Islet precursor cell (in vitro differentiated cells): ENCODE measurements around the gene TSGA10.
"Not testable (repeated sequence)": the region's sequence is repeated elsewhere in the genome, so short reads cannot be mapped to it uniquely, and the experiment has no call there.

Experiments used
- DNase-seq: peaks from one replicate; pipeline ENCODE4 v3.0.0-alpha.2; 2018

TSGA10 gene

DNA sequence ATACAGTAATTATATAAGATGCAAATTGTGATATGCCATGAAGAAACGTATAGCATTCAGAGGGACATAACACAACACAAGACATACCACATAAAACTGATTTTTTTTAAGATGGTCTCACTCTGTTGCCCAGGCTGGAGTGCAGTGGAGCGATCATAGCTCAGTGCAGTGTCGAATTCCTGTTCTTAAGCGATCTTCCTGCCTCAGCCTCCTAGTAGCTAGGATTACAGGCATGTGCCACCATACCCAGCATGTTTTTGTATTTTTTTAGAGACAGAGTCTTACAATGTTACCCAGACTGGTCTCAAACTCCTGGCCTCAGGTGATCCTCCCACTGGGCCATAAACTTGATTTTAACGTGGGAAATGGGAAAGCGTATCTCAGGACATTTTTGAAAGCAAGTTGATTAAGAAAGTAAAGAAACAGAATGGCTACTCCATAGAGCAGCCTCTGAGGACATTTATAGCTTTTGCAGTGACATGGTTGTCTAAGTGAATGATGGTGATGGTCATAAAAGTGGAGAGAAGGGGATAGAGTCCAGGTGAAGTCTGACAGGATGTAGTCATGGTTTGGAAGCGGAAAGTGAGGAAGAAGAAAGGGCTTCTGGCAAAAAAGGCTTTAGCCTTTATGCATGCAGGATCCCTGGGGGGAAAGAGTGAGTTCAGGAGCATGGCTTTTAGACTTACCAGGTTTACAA lies 2.4 kb downstream of the TSGA10 start:
- no peak for DNase-seq

DNA sequence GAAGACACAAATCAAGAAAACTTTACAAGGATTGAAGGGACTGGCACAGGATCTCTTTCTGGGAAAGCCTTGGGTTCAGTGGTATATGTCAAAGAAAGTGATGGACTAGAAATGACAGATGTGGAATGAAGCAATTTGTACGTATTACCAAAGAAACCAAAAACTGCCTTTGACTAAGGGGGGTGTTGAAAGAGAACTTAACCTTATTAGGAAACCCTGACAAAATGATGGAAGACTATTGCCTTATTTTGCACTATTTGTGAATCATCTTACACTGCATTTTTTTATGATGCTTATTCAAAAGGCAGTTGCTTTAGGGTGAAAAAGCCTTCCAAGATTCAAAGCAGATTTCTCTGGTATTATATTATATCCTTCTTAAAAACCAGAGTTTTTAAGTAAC lies 4.0 kb downstream of the TSGA10 start:
- no peak for DNase-seq

DNA sequence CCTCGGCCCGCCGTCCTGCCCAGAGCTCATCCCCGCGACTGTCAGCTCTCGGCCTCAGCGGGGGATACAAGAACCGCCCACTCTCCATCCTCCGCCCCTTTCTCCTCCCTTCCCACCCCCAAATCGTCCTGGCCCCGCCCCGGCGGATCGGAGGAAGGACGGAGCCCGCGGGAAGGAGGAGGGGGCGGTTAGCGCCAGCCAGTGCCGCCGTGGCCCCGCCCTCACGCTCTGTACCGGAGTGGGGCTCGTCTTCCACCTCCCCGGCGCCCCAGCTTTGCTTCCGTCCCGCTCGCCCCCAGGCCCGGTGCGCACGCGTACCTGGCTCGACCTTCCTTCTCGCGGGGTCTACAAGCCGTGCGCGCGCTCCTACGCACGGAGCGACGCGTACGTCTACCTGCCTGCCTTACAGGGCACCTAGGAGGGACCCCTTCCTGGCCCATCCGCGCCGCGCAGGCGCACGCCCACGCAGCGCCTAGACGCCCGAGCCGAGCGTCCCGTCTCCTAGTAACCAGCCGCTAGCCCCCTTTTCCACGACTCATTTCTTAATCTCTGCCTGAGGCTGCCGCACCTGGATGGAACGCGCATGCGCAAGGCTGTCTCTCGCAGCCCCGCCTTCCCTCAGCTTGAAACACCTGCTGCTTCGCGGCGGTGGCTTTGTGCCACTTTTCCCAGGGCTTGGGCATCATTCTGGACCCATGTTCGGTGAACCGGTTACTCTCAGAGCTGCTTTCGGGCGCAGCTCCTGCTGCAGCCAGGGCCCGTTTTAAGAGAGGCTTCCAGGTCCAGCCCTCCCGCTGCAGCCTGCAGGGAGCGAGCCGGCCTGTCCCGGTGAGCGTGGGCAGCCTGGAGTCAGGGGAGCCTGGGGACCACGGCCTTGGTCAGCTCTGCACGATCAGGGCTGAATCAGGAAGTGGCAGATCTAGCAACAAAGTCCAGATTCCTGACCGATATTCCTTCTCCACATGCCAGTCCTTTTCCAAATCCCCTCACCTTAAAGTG lies 13.3 kb downstream of the TSGA10 start, which contains the start of gene C2orf15:
C2orf15 (plus strand) TSS at position 598 of the 999 bp plus-strand sequence. CDS start 8,852 bp downstream, outside the sequence.
- peak; percentile 97 for DNase-seq

DNA sequence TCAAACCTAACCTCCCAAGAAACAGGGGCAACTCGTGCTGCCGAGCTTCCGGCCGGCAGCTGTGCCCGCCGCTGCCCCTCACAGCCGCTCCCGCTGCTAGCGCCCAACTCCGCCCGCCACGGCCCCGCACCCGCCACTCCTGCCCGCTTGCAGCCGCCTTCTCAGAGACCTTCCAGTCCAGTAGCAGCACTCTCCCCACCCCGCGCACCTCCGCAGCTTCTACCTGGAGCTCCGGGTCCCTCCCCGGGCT lies 14.0 kb downstream of the TSGA10 start:
- no peak for DNase-seq

DNA sequence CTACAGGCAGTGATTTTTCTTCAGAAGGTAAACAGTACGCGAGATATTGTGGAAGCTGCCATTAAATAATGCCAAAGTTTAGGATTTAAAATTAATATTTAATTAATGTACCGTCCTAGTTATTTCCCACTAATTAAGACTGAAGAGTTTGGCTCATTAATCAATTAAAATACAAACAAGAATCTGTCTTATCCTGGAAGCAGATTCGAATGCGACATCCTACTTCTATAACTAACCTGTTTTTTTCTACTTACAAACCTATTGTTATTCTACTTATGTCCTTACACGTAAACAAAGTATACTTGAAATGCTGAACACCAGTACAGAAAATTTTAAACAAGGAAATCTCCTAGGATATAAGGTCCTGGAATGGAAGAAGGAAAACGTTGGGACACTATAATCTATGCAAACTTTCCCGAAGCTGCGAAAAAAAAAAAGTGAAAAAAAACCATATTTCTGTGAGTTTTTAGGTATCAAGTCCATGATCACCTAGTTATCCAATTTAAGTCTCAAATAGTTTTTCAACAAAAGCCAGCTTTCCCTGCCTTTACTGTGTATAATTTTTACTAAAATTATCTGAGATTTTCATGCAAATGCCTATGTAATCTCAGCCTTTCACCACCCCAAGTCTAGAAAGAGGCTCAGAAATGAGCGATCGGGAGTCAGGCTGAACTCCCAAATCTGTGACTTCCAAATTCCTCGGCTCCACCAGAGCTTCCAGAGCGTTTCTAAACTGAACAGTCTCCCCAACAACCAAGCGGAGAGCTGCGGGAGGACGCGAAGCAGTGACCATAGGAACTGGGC lies 14.5 kb downstream of the TSGA10 start:
- DNase-seq = no peak

DNA sequence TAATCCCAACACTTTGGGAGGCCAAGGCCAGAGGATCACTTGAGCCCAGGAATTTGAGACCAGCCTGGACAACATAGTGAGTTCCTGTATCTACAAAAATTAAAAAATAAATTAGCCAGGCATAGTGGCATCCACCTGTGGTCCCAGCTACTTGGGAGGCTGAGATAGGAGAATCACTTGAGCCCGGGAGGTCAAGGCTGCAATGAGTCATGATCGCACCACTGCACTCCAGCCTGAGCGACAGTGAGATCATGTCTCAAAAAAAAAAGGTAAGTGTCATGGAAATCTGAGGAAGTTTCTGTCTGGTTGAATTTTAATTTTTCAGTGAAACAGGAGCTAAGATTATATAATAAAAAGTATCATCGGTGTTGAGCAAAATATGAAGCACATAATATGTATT lies 15.7 kb downstream of the TSGA10 start:
- DNase-seq = no peak

DNA sequence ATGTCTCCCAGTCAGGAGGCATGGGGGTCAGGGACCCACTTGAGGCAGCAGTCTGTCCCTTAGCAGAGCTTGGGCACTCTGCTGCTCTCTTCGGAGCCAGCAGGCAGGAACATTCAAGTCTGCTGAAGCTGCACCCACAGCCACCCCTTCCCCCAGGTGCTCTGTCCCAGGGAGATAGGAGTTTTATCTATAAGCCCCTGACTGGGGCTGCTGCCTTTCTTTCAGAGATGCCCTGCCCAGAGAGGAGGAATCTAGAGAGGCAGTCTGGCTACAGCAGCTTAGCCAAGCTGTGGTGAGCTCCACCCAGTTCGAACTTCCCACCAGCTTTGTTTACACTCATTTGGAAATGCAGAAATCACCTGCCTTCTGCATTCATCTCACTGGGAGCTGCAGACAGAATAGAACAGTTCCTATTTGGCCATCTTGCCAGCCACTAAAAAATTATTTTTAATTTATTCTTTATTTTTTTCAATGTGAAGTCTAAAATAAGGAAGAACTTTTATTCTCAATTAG lies 19.6 kb downstream of the TSGA10 start:
- DNase-seq = not testable (repeated sequence)

DNA sequence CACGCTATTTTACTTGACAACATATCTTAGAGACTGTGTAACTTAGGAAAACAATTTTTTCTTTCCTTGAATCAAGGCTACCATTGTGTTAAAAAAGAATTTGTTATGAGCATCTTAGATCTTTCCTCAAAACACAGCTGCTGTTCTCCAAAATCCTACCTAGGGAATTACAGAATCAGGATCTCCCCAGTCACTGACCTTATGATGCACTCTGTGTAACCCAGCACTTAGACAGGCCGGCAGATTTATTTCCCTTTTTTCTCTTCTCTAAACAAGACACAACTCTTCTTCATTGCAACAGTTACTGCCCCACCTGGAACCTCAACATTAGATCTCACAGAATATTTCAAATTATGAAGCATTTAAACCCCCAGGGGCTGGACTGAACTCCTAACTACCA lies 26.8 kb downstream of the TSGA10 start:
- no peak for DNase-seq

DNA sequence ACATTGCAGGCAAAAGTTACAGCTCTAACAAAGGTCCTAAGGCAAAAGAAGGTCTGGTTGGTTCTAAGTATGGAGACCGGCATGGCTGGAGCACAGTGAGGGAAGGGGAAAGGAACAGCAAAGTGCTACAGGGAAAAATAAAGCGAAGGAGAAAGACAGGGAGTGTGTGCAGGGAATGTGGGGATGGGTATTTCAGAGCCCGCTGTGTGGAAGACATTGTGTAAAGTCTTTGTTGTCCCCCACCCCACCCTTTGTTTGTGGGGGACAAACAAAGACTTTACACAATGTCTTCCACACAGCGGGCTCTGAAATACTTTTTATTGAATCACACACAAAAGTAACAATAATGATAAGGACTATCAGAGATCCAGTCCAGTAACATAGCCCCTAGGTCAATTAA lies 42.1 kb downstream of the TSGA10 start:
- no peak for DNase-seq

DNA sequence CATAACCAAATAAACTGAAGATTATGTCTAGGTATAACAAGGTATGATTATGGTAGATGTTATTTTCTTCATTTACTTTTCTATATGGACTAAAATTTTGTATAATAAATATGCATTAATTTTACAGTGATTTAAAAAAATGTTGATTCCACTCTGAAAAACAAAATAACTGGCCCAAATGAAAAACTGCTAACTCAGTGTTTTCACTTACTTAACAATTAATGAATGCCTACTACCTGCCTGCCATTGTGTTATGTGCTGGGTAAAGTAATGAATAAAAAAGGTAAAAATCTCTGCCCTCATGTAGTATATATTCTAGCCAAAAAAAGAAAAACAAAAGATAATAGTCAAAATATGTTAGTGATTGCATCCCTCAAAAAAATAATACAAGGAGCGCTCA lies 42.8 kb downstream of the TSGA10 start:
- no peak for DNase-seq

DNA sequence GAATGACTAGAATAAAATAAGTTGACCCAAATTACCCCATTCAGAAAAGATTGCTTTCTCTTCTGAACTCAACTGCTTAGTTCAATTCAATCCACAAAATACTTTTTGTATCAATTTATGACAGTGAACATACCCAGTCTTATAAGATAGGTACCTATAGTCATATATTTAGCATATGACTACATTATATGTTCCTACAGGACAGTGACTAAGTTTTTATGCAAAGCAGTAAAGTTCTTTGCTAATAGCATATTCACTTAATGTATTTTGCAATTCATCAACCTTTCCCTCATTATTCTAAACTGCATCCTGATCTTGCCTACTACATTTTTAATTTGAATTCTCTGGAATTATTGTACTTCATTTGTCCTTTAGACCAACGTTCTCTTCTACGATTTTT lies 43.5 kb downstream of the TSGA10 start:
- DNase-seq = no peak

DNA sequence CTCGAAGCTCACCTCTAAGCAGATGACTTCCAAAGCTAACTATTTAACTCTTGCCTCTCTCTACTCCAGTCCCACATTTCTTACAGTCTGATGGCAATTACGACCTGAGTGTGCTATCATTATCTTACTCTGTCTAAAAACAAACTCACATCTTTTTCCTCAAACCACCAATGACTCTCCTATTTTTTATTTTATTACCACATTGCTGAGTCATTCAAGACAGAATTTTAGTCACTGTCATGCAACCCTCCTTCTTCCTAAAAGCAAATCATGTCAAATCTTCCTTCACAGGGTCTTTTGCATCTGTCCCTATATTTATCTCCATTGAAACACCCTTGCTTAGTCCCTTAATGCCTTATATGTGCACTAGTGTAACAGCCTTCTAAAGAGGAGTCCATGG lies 47.8 kb downstream of the TSGA10 start:
- DNase-seq = no peak

DNA sequence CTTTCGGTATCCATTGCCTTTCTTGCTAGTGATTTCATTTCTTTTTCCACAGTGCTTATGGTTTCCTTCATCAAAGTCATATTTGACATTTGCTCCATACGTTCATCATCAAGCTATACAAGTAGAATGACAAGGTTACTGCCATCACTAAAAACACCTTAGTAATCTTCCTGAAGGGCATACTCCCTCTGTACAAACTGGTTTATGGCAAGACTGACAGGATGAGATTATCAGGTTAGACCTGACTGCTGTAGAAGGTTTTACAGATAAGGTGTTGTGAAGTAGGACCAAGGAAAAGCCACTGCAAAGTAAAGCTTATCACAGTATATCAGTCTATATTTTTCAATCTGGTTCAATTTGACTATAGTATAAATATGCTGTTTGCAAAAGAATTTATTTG lies 50.7 kb downstream of the TSGA10 start:
- no peak for DNase-seq

DNA sequence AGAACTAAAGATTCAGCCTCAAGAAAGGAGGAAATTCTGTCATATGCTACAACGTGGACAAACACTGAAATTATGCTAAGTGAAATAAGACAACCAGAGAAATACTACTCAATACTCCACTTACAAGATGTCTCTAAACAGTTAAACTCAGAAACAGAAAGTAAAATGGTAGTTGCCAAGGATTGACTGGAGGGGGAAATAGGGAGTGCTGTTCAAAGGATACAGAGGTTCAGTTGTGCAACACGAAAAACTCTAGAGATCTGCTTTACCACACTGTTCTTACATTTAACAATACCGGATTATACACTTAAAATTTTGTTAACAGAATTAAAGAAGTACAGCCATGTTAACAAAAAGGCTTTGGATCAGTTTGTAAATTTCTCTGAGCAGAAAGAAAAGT lies 53.0 kb downstream of the TSGA10 start:
- no peak for DNase-seq

DNA sequence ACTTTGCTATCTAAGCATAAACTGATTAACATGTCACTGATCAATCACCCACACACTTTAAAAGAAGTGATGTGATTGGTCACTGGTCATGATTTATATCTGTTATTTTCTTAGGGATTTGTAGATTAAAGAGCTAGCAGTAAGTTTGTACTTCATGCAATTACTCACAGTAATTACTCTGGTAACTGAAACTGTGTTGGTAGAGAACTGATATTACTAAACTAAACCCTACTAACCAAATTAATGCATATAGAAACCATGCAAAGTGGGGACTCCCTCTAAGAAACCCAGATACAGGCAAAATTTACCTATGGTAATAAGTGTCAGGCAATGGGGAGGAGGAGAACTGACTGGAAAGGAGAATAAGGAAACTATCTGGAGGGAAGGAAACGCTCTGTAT lies 58.0 kb downstream of the TSGA10 start:
- no peak for DNase-seq

DNA sequence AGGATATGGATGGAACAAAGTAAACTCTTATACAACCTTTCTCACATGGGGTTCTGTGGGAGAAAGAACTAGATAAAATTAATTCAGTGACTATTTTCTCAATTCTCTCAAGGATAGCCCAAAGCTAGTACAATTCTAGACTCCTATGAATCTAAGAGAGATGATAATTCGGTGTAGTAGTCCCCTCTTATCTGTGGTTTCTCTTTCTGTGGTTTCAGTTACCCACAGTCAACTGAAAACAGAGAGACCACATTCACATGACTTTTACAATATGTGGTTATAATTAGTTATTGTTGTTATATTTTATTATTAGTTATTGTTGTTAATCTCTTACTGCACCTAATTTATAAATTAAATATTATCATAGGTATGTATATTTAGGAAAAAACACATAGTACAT lies 66.7 kb downstream of the TSGA10 start:
- no peak for DNase-seq

DNA sequence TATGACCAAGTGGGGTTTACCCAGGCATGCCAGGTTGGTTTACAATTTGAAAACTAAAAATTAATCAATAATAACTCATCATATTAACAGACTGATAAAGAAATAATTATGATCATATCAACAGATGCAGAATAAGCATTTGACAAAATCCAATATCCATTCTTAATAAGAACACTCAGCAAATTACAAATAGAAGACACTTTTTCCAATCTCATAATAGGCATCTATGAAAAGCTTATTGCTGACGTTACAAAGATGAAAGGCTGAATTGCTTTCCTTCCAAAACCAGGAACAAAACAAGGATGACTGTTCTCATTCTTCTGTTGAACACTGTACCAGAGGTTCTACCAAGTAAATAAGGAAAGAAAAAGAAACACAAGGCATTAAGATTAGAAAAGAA lies 68.4 kb downstream of the TSGA10 start:
- DNase-seq = no peak

DNA sequence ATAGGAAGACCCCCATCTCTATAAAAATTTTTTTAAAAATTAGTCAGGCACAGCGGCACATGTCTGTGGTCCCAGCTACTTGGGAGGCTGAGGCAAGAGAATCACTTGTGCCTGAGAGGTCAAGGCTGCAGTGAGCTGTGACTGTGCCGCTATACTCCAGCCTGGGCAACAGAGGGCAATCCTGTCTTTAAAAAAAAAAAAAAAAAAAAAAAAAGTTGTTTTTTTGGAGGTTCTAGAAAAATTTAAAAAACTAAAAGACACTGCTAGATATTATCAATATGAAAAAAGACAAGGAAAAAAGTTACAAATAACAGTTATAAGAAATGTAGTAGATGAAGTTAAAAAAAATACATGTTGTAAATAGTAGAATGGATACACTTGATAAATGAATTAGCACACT lies 69.3 kb downstream of the TSGA10 start:
- no peak for DNase-seq

DNA sequence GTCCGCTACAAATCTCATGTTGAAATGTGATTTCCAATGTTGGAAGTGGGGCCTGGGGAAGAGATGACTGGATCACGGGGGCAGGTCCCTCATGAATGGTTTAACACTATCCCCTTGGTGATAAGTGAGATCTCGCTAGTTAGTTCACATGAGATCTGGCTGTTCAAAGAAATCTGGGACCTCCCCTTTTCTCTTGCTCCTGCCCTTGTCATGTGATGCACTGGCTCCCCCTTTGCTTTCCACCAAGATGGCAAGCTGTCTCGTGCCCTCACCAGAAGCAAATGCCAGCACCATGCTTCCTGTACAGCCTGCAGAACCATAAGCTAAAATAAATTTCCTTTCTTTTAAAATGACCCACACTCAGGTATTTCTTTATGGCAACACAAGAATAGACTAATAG lies 70.5 kb downstream of the TSGA10 start:
- DNase-seq = no peak

DNA sequence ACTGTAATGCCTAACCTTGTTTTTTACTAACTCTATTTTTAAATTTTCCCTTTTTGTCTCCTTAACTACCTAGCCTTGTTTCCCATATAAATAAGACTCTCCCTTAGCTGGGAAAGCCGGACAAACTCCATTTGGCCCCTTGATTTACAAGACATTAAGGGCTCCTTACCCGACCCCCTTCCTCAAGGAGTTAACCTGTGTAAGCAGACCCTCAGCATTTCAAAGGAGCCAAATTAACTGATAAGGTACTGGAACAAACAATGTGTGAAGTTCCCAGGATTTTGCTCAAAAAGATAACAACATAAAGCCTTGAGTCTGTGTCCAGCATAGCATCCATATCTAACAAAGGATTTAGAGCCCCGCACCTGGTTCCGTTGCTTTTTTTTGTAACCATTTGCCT lies 72.9 kb downstream of the TSGA10 start:
- DNase-seq = no peak

DNA sequence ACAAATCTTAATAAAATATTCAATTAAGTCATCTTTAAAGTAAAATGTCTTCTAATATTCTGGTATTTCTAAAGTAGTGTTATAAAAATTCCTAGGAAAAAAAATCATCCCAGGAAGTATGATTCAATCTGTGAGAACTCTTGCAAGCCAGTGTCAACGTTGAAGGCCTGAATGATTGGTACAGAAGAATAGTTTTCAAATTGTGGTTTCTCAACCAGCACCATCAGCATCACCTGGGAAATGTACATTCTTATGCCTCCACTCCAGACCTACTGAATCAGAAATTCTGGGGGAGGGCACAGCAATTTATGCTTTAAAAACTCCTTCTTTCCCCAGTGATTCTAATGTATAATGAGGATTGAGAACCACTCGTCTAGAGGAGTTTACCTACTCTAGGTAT lies 75.5 kb downstream of the TSGA10 start:
- DNase-seq = no peak

DNA sequence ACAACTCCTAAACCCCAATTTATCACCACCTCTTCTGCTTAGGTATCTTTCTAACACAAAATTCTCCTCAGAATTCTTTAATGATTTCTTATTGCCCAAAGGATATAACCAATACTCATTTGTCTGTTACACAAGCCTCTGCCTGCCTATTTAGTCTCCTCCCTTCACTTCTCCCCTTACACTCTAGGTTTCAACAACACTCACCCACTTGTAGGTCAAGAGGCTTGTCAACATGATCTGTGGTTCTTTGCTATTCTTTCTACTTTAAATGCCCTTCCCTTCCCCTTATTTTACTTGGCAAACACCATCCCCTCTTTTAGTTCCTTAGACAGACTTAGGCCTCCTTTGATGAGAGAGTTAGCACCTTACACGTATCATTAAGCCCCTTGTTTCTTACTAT lies 82.2 kb downstream of the TSGA10 start:
- DNase-seq = no peak

DNA sequence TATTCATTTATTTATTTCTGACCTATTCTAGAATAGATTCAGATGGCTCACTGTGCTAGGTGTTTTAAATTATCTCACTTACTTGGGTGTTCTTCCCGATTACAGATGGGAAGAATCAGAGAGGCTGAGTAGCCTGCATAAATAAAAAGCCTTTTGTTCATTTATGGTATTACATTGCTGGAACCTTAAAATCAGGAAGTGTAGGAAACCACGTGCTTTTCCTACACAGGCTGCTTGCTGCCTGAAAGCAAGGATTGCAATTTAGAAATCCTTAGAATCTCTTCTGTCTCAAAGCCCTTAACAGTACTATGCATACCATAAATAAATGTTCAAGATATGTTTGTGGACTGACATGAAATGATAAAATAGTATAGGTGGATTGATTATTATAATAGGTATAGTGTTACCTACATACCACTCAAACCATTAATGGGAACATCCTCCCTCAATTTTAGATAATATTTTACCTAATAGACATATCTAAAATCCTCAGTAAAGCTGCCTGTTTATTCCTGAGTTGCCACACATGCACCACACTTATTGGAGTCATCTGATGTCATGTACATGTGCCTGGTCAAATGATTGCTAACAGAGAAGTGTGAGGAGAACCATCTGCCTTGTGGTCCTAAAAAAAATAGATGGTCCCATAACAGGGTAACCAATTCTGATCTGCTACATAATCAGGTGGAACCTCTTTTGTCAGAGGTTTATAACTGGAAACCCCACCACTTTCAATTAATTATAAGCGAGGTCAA lies 86.7 kb downstream of the TSGA10 start:
- no peak for DNase-seq
